Adrenal gland (tissue), 12 donors: Measurements from ENCODE around the gene ZDHHC14. TPM values are rescaled to one million over a fixed set of nuclear protein-coding genes. Genes with fewer than 3 reads are reported as not detected.

Experiments
- DNase-seq, 7 donors: peaks; one replicate each; pipeline ENCODE4 v3.0.0-alpha.2; 2019 to 2020
- H3K27ac ChIP-seq, 5 donors: fragments of 200-600 bp; sonication (generic) in 4 of 5; 1 replicate in 3 of 5; 2 replicates in 2 of 5; pipeline versions ENCODE4 v1.5.1 to v1.8.0; 2016 to 2020; ENCODE audit warnings: mild to moderate bottlenecking in 1 of 5
- H3K27me3 ChIP-seq: fragments of 200-600 bp; 2 replicates; pipeline ENCODE4 v1.8.0; 2021
- H3K36me3 ChIP-seq, 2 donors: fragments of 200-600 bp; replicated peaks in 1 of 2; 1 replicate in 1 of 2; 2 replicates in 1 of 2; pipeline versions ENCODE4 v1.5.1 to v1.8.0; 2018 to 2022
- H3K4me1 ChIP-seq, 2 donors: fragments of 200-600 bp; replicated peaks in 1 of 2; 1 replicate in 1 of 2; 2 replicates in 1 of 2; pipeline versions ENCODE4 v1.5.1 to v1.8.0; 2018 to 2021
- H3K4me3 ChIP-seq, 4 donors: fragments of 200-600 bp; sonication (generic) in 3 of 4; one replicate each; pipeline ENCODE4 v1.5.1; 2016 to 2018
- H3K9me3 ChIP-seq, 3 donors: fragments of 200-600 bp; sonication (generic) in 1 of 3; replicated peaks in 1 of 3; 1 replicate in 2 of 3; 2 replicates in 1 of 3; pipeline versions ENCODE4 v1.5.1 to v1.8.0; 2016 to 2021
- CTCF ChIP-seq, 6 experiments: fragments of 450-650 bp in 4 of 6; fragments of 200-600 bp in 2 of 6; sonication (generic) in 1 of 6; IDR thresholded peaks; 1 replicate in 5 of 6; 2 replicates in 1 of 6; pipeline versions ENCODE4 v1.5.1 to v1.8.0; 2016 to 2021; ENCODE audit warnings: antibody characterized with exemption in 6 of 6, mild to moderate bottlenecking in 2 of 6, moderate library complexity in 1 of 6
- POLR2A ChIP-seq, 2 donors: fragments of 450-650 bp; IDR thresholded peaks; one replicate each; pipeline ENCODE4 v1.6.1; 2017; ENCODE audit warnings: antibody characterized with exemption in 2 of 2, mild to moderate bottlenecking in 2 of 2, moderate library complexity in 1 of 2
- WGBS, 4 donors: extraction: QIAGEN DNeasy Blood & Tissue Kit in 2 of 4; methylation state at CpG; one replicate each; pipeline versions ENCODE4 v1.1.5 to v1.1.7; 2013 to 2017; 5-methylcytosine and 5-hydroxymethylcytosine counted together
- intact Hi-C, 2 donors: fragments of 100-400 bp; cut with DNase I; formaldehyde crosslinking; loops; one replicate each; pipeline versions ENCODE4 v1.14.1 to v1.15.0; 2022 to 2023
- polyA plus RNA-seq, 3 donors: library from polyadenylated mRNA; stranded (reverse); fragments of 200-250 nt in 2 of 3; fragments of 350-450 nt in 1 of 3; fragmentation: Illumina TruSeq in 1 of 3; extraction: RNeasy Lipid Tissue Mini Kit (QIAGEN cat#74804) in 1 of 3; gene quantifications; one replicate each; pipeline ENCODE4 v1.2.3, GENCODE V29; 2013 to 2014
- total RNA-seq, 9 donors: library from RNA; depleted of rRNA in 4 of 9; stranded (reverse); fragments of >200 nt in 4 of 9; fragments of 120-200 nt in 1 of 9; fragmentation: NEBNext Ultra II Directional in 1 of 9; extraction: Animal tissue kit (Norgen Biotek cat#: 25700) in 1 of 9; gene quantifications; one replicate each; pipeline versions ENCODE4 v1.1.0 to v1.2.4, GENCODE V29; 2013 to 2023
- donor health status: healthy with polysubstance abuse.
- donor health status: Bipolar disorder and iron deficiency.
- donor health status: DM: yes; HTN: yes; CAD: no.
- donor health status: DM: no; HTN: no; CAD: no.
- donor health status: DM: no; HTN: no; CAD: no.
- donor health status: DM: yes; HTN: yes; CAD: no.

The ZDHHC14 gene
- total and polyA plus RNA-seq, 12 donors = 3.8 to 14.3 (median 8.8) TPM

- Histone ChIP-seq H3K27me3 (no peaks in the 10 kb centered on the region), H3K4me1 (no peaks in the 10 kb centered on the region), H3K36me3 (no peaks in the 10 kb centered on the region), H3K27ac (no peak overlapping the region), H3K9me3 (no peaks in the 10 kb centered on the region), H3K4me3 (no peak overlapping the region)
- peak in 1 of 7 donors; percentile 9 for DNase-seq
- TF ChIP-seq CTCF (IDR thresholded peaks at IDR 0.05) = no peak
- no peak for TF ChIP-seq POLR2A (IDR thresholded peaks at IDR 0.05)
- intact Hi-C loops = loop anchor here in 1 of 2 donors (10.0 kb wide), 1 partner anchor 278 kb away; no protein-coding TSS in a partner anchor
- WGBS, 4 donors = 92 to 98% (median 95%) methylated on average over 20 to 21 of the region's 21 CpGs
Observed at GRCh38 chr6:157592980-157593379, 212.0 kb downstream of the ZDHHC14 start.

GRCh38 chr6:157593596-157593995, 212.6 kb downstream of the ZDHHC14 start:
- Histone ChIP-seq H3K4me3 (no peak overlapping the region), H3K27ac (no peak overlapping the region), H3K9me3 (no peaks in the 10 kb centered on the region), H3K4me1 (no peaks in the 10 kb centered on the region), H3K36me3 (no peaks in the 10 kb centered on the region), H3K27me3 (no peaks in the 10 kb centered on the region)
- intact Hi-C loops = loop anchor here in 1 of 2 donors (10.0 kb wide), 1 partner anchor 279 kb away; no protein-coding TSS in a partner anchor
- TF ChIP-seq CTCF (IDR thresholded peaks at IDR 0.05) = no peak
- no peak for TF ChIP-seq POLR2A (IDR thresholded peaks at IDR 0.05)
- WGBS, 4 donors = 87 to 91% (median 88%) methylated on average over 7 to 8 of the region's 8 CpGs
- peak in 1 of 7 donors; percentile 29 for DNase-seq

DNA sequence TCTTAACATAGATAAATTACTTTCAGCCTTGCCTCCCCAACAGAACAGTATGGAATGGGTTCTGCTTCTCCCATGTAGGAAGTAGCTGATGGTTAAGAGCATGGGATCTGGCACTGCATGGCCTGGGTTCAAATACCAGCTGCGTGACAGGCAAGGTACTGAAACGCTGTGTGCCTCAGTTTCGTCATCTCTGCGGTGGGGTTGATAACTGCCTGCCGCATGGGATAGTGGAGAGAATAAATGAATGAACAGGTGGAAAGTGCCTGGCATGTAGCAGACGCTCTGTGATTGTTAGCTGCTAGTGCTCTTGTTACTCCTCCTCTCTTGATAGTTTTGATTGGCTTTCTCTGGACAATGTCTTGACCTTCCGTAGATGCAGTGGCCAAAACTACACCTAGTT, 213.3 kb downstream of the ZDHHC14 start:
- no peak for TF ChIP-seq POLR2A (IDR thresholded peaks at IDR 0.05)
- TF ChIP-seq CTCF (IDR thresholded peaks at IDR 0.05) = no peak
- 96 to 98% (median 96%) methylated on average over 7 of the region's 7 CpGs for WGBS, 4 donors
- no peaks in the 10 kb centered on the region for H3K36me3 ChIP-seq
- no peaks in the 10 kb centered on the region for H3K9me3 ChIP-seq
- intact Hi-C loops = loop anchor here in 1 of 2 donors (10.0 kb wide), 1 partner anchor 279 kb away; no protein-coding TSS in a partner anchor
- H3K4me3 ChIP-seq = no peak overlapping the region
- no peak overlapping the region for H3K27ac ChIP-seq
- no peaks in the 10 kb centered on the region for H3K27me3 ChIP-seq
- DNase-seq = no peak
- H3K4me1 ChIP-seq = no peaks in the 10 kb centered on the region

GRCh38 chr6:157595768-157596167, 214.8 kb downstream of the ZDHHC14 start:
- no peak for DNase-seq
- intact Hi-C loops = loop anchor here in 1 of 2 donors (10.0 kb wide), 1 partner anchor 281 kb away; no protein-coding TSS in a partner anchor

More at GRCh38 chr6:157595768-157596167, 214.8 kb downstream of the ZDHHC14 start:
- Histone ChIP-seq H3K9me3 (no peaks in the 10 kb centered on the region), H3K36me3 (no peaks in the 10 kb centered on the region), H3K4me1 (no peaks in the 10 kb centered on the region), H3K27me3 (no peaks in the 10 kb centered on the region), H3K27ac (no peak overlapping the region), H3K4me3 (no peak overlapping the region)
- 91 to 96% (median 95%) methylated on average over 8 of the region's 8 CpGs for WGBS, 4 donors
- TF ChIP-seq CTCF (IDR thresholded peaks at IDR 0.05) = no peak
- no peak for TF ChIP-seq POLR2A (IDR thresholded peaks at IDR 0.05)
